SK-N-SH (cell line): ENCODE data around the gene NOX4. TPM values are rescaled to one million over a fixed set of nuclear protein-coding genes. Genes with fewer than 3 reads are reported as not detected.

Source experiments
- CTCF ChIA-PET: fragments of 300-600, 350-600 bp; formaldehyde crosslinking; extraction: SDS; loops from one replicate; lab custom pipeline; 2021; lab: Yijun Ruan, JAX
- POLR2A ChIA-PET: fragments of 350-600 bp; sonication (Branson Sonifier 250); formaldehyde crosslinking; extraction: SDS; loops from one replicate; lab custom pipeline; 2020; ENCODE audit warnings: antibody characterized with exemption, inconsistent platforms; lab: Yijun Ruan, JAX
- DNase-seq: peaks from one replicate; pipeline ENCODE4 v3.0.0; 2012
- H2AFZ ChIP-seq: fragments of 200-600 bp; sonication (generic); 2 replicates; pipeline ENCODE4 v1.8.1; 2016; ENCODE audit warnings: antibody characterized with exemption, mild to moderate bottlenecking, low read depth
- H3F3A ChIP-seq: fragments of 200-600 bp; sonication (generic); replicated peaks from 2 replicates; pipeline ENCODE3; 2016; ENCODE audit warnings: antibody characterized with exemption, mild to moderate bottlenecking; ENCODE audit not compliant: insufficient read depth
- H3K27ac ChIP-seq, 2 experiments: fragments of 200-500 bp in 1 of 2; fragments of 200-600 bp in 1 of 2; sonication (Bioruptor generic) in 1 of 2; sonication (generic), shearing (Covaris generic) in 1 of 2; 2 replicates each; pipeline versions ENCODE4 v1.5.1 to v1.6.1; 2014 to 2016; ENCODE audit warnings: low read depth in 2 of 2, inconsistent platforms in 1 of 2, low read length in 1 of 2, mild to moderate bottlenecking in 1 of 2, mixed read lengths in 1 of 2
- H3K27me3 ChIP-seq: fragments of 200-600 bp; sonication (generic), shearing (Covaris generic); 2 replicates; pipeline ENCODE4 v1.6.1; 2016; ENCODE audit warnings: mixed run types; ENCODE audit not compliant: insufficient read depth
- H3K36me3 ChIP-seq, 2 experiments: fragments of 200-500 bp in 1 of 2; fragments of 200-600 bp in 1 of 2; sonication (Bioruptor generic) in 1 of 2; sonication (generic) in 1 of 2; replicated peaks in 1 of 2; 2 replicates each; pipeline versions ENCODE3 to v1.5.1; 2014 to 2016; ENCODE audit warnings: low read length in 1 of 2, mild to moderate bottlenecking in 1 of 2; ENCODE audit not compliant: insufficient read depth in 2 of 2, control insufficient read depth in 1 of 2
- H3K4me1 ChIP-seq, 2 experiments: fragments of 200-500 bp in 1 of 2; fragments of 200-600 bp in 1 of 2; sonication (Bioruptor generic) in 1 of 2; sonication (generic), shearing (Covaris generic) in 1 of 2; 2 replicates each; pipeline versions ENCODE4 v1.5.1 to v1.6.1; 2014 to 2016; ENCODE audit warnings: low read depth in 1 of 2, low read length in 1 of 2, mixed run types in 1 of 2; ENCODE audit not compliant: insufficient read depth in 2 of 2, control insufficient read depth in 1 of 2
- H3K4me2 ChIP-seq: fragments of 200-600 bp; sonication (generic), shearing (Covaris generic); 2 replicates; pipeline ENCODE4 v1.6.1; 2017; ENCODE audit warnings: mixed run types
- H3K4me3 ChIP-seq, 2 experiments: fragments of 200-500 bp in 1 of 2; fragments of 200-600 bp in 1 of 2; sonication (Bioruptor generic) in 1 of 2; sonication (generic), shearing (Covaris generic) in 1 of 2; 2 replicates each; pipeline versions ENCODE4 v1.5.1 to v1.8.1; 2014 to 2016; ENCODE audit warnings: low read depth in 2 of 2, inconsistent platforms in 1 of 2, low read length in 1 of 2, mild to moderate bottlenecking in 1 of 2, mixed read lengths in 1 of 2, moderate library complexity in 1 of 2
- H3K79me2 ChIP-seq: fragments of 200-600 bp; sonication (generic); 2 replicates; pipeline ENCODE4 v1.8.1; 2017; ENCODE audit warnings: mild to moderate bottlenecking; ENCODE audit not compliant: insufficient read depth
- H3K9ac ChIP-seq: fragments of 200-600 bp; sonication (generic); 2 replicates; pipeline ENCODE4 v1.6.1; 2017; ENCODE audit warnings: mixed run types
- H3K9me2 ChIP-seq: fragments of 200-600 bp; sonication (generic); 2 replicates; pipeline ENCODE4 v1.6.1; 2017; ENCODE audit warnings: mixed run types
- H3K9me3 ChIP-seq: fragments of 200-600 bp; sonication (generic); 2 replicates; pipeline ENCODE4 v1.6.1; 2017; ENCODE audit warnings: mixed run types, mild to moderate bottlenecking, moderate library complexity
- H4K20me1 ChIP-seq: fragments of 200-600 bp; sonication (generic); 2 replicates; pipeline ENCODE4 v1.6.1; 2017; ENCODE audit warnings: mild to moderate bottlenecking, mixed run types; ENCODE audit not compliant: insufficient read depth
- CHD2 ChIP-seq: fragments of 150-350 bp; IDR thresholded peaks from 2 replicates; pipeline ENCODE4 v1.6.1; 2018; ENCODE audit warnings: low read length; ENCODE audit not compliant: partially characterized antibody
- ELF1 ChIP-seq: IDR thresholded peaks from 2 replicates; pipeline ENCODE4 v1.4.0; 2012
- EP300 ChIP-seq, 2 experiments: IDR thresholded peaks; 2 replicates each; pipeline versions ENCODE4 v1.4.0 to v1.6.1; 2012; ENCODE audit warnings: borderline replicate concordance in 1 of 2, low read depth in 1 of 2, low read length in 1 of 2
- EZH2phosphoT487 ChIP-seq: fragments of 200-600 bp; sonication (generic); IDR thresholded peaks from 2 replicates; pipeline ENCODE4 v1.6.1; 2017; ENCODE audit warnings: low read depth, mixed run types, mild to moderate bottlenecking, antibody characterized with exemption, moderate library complexity, borderline replicate concordance
- FOXJ3 ChIP-seq: sonication (generic); formaldehyde crosslinking; IDR thresholded peaks from 2 replicates; pipeline ENCODE4 v1.5.1; 2020; ENCODE audit warnings: mild to moderate bottlenecking, missing genetic modification reagents
- FOXM1 ChIP-seq: IDR thresholded peaks from 2 replicates; pipeline ENCODE4 v1.4.0; 2012; ENCODE audit warnings: low read depth, mild to moderate bottlenecking
- GABPA ChIP-seq: IDR thresholded peaks from 2 replicates; pipeline ENCODE4 v1.4.0; 2012; ENCODE audit warnings: low read depth, mild to moderate bottlenecking
- GATA2 ChIP-seq: sonication (generic); formaldehyde crosslinking; IDR thresholded peaks from 2 replicates; pipeline ENCODE4 v1.5.0; 2020; ENCODE audit warnings: mild to moderate bottlenecking, missing genetic modification reagents
- IRF3 ChIP-seq: fragments of 150-350 bp; IDR thresholded peaks from 2 replicates; pipeline ENCODE4 v1.6.1; 2016; ENCODE audit warnings: mild to moderate bottlenecking, low read depth, low read length
- JUND ChIP-seq: IDR thresholded peaks from 2 replicates; pipeline ENCODE4 v1.4.0; 2012
- MAX ChIP-seq: IDR thresholded peaks from 2 replicates; pipeline ENCODE4 v1.4.0; 2012; ENCODE audit warnings: low read depth
- MEF2A ChIP-seq: IDR thresholded peaks from 2 replicates; pipeline ENCODE4 v1.4.0; 2012; ENCODE audit warnings: low read depth, borderline replicate concordance
- MXI1 ChIP-seq: IDR thresholded peaks from 2 replicates; pipeline ENCODE4 v1.6.1; 2012; ENCODE audit warnings: mild to moderate bottlenecking, low read depth, low read length, improper control_type of control experiment
- POLR2AphosphoS5 ChIP-seq: IDR thresholded peaks from 2 replicates; pipeline ENCODE4 v1.6.1; 2012; ENCODE audit warnings: low read depth, low read length
- REST ChIP-seq: IDR thresholded peaks from 2 replicates; pipeline ENCODE4 v1.6.1; 2012; ENCODE audit warnings: mild to moderate bottlenecking, low read depth, low read length, moderate library complexity
- RFX5 ChIP-seq: IDR thresholded peaks from 2 replicates; pipeline ENCODE4 v1.6.1; 2012; ENCODE audit warnings: mild to moderate bottlenecking, improper control_type of control experiment, low read length
- RXRA ChIP-seq: IDR thresholded peaks from 2 replicates; pipeline ENCODE4 v1.4.0; 2012; ENCODE audit warnings: low read depth, mild to moderate bottlenecking, borderline replicate concordance
- SMC3 ChIP-seq: IDR thresholded peaks from 2 replicates; pipeline ENCODE4 v1.6.1; 2012; ENCODE audit warnings: low read depth, low read length, improper control_type of control experiment
- TCF12 ChIP-seq: IDR thresholded peaks from 2 replicates; pipeline ENCODE4 v1.4.0; 2012
- TEAD4 ChIP-seq: IDR thresholded peaks from 2 replicates; pipeline ENCODE4 v1.4.0; 2012; ENCODE audit warnings: mild to moderate bottlenecking, borderline replicate concordance; ENCODE audit not compliant: insufficient read depth
- YY1 ChIP-seq: IDR thresholded peaks from 2 replicates; pipeline ENCODE4 v1.4.0; 2012; ENCODE audit warnings: low read depth, mild to moderate bottlenecking
- WGBS: methylation state at CpG from one replicate; pipeline ENCODE4 v1.1.6; 2017; ENCODE audit warnings: low lambda C conversion rate; 5-methylcytosine and 5-hydroxymethylcytosine counted together
- polyA plus RNA-seq, 3 experiments: library from polyadenylated mRNA; depleted of rRNA; stranded (reverse); fragments of >200 nt; gene quantifications; 2 replicates each; pipeline ENCODE4 v1.2.3, GENCODE V29; 2012

Gene NOX4
- polyA plus RNA-seq, 1 of the 3 experiments (the other 2 are of a cell fraction): 2.2 TPM

- H3K27me3 ChIP-seq: no peaks in the 10 kb centered on the region
- H3K79me2 ChIP-seq: no peaks in the 10 kb centered on the region
- H3K9ac ChIP-seq: no peak overlapping the region
- no peak for TF ChIP-seq FOXJ3 (CRISPR knock-in tag)
- no peak for TF ChIP-seq CHD2
- no peak for TF ChIP-seq POLR2AphosphoS5
- no peak for TF ChIP-seq RXRA
- TF ChIP-seq TCF12: no peak
- TF ChIP-seq IRF3: no peak
- TF ChIP-seq MAX: no peak
- no peak for TF ChIP-seq MXI1
- no peak for TF ChIP-seq ELF1
- no peak for TF ChIP-seq YY1
- no peak overlapping the region for H2AFZ ChIP-seq
- no peaks in the 10 kb centered on the region for H3K9me2 ChIP-seq
- H4K20me1 ChIP-seq: no peaks in the 10 kb centered on the region
- no peak overlapping the region for H3K4me3 ChIP-seq
- no peaks in the 10 kb centered on the region; a peak in 1 of 4 replicates for H3K4me1 ChIP-seq
- POLR2A ChIA-PET: no interaction called here
- CTCF ChIA-PET: no interaction called here
- no peak for DNase-seq
- H3K27ac ChIP-seq: no peak overlapping the region
- H3K4me2 ChIP-seq: no peak overlapping the region
- WGBS: 76% methylated on average over 5 of the region's 5 CpGs
- H3K9me3 ChIP-seq: no peaks in the 10 kb centered on the region
- peaks cover 0 to 4% of the 10 kb centered on the region in 2 experiments for H3K36me3 ChIP-seq
- H3F3A ChIP-seq: no peaks in the 10 kb centered on the region
Measured at GRCh38 chr11:89327885-89328284, 163.3 kb downstream of the NOX4 start.

GRCh38 chr11:89321401-89321800 lies 169.8 kb downstream of the NOX4 start:
- Histone ChIP-seq H3K4me2 (no peak overlapping the region), H3K36me3 (peaks cover 0 to 6% of the 10 kb centered on the region in 2 experiments), H3K9me3 (no peaks in the 10 kb centered on the region), H3K27ac (no peak overlapping the region), H3K4me1 (no peaks in the 10 kb centered on the region), H3K4me3 (no peak overlapping the region), H3K79me2 (no peaks in the 10 kb centered on the region), H3K9ac (no peak overlapping the region), H3F3A (no peaks in the 10 kb centered on the region), H4K20me1 (no peaks in the 10 kb centered on the region), H3K27me3 (no peaks in the 10 kb centered on the region), H2AFZ (no peak overlapping the region), H3K9me2 (no peaks in the 10 kb centered on the region)
- CTCF ChIA-PET: no interaction called here
- WGBS: 85% methylated on average over 2 of the region's 2 CpGs
- POLR2A ChIA-PET: no interaction called here
- DNase-seq: no peak
- TF ChIP-seq EP300 (IDR thresholded peaks at IDR 0.05; ENCODE audit: borderline replicate concordance in 1 of 2, low read depth in 1 of 2, low read length in 1 of 2): no peak
- TF ChIP-seq FOXJ3 (CRISPR knock-in tag): no peak
- TF ChIP-seq SMC3: no peak
- no peak for TF ChIP-seq GABPA
- TF ChIP-seq MEF2A: no peak
- TF ChIP-seq TEAD4: no peak
- no peak for TF ChIP-seq RFX5
- no peak for TF ChIP-seq MXI1
- no peak for TF ChIP-seq JUND
- TF ChIP-seq RXRA: no peak
- TF ChIP-seq REST: no peak
- no peak for TF ChIP-seq EZH2phosphoT487
- no peak for TF ChIP-seq TCF12
- no peak for TF ChIP-seq FOXM1
- no peak for TF ChIP-seq CHD2
- no peak for TF ChIP-seq GATA2 (CRISPR knock-in tag)
- no peak for TF ChIP-seq IRF3
